Hepatocyte (in vitro differentiated cells): ENCODE results near the gene NUMB. TPM values are rescaled to one million over a fixed set of nuclear protein-coding genes. Genes with fewer than 3 reads are reported as not detected.

Experiments used
- DNase-seq: peaks from one replicate; pipeline ENCODE4 v3.0.0-alpha.2; 2016; ENCODE audit warnings: low spot score
- H2AFZ ChIP-seq: fragments of 200-600 bp; sonication (generic); 2 replicates; pipeline ENCODE4 v1.6.0; 2016; ENCODE audit warnings: antibody characterized with exemption, mild to moderate bottlenecking
- H3K27ac ChIP-seq: fragments of 200-600 bp; sonication (generic); 2 replicates; pipeline ENCODE4 v1.5.1; 2016; ENCODE audit warnings: mild to moderate bottlenecking
- H3K27me3 ChIP-seq: fragments of 200-600 bp; sonication (generic); 2 replicates; pipeline ENCODE4 v1.6.1; 2016
- H3K36me3 ChIP-seq: fragments of 200-600 bp; sonication (generic); replicated peaks from 2 replicates; pipeline ENCODE4 v1.5.1; 2016; ENCODE audit warnings: low read depth; ENCODE audit not compliant: insufficient read depth
- H3K4me1 ChIP-seq: fragments of 200-600 bp; sonication (generic); 2 replicates; pipeline ENCODE4 v1.5.1; 2016; ENCODE audit warnings: mild to moderate bottlenecking, moderate library complexity; ENCODE audit not compliant: insufficient read depth
- H3K4me2 ChIP-seq: fragments of 200-600 bp; sonication (generic); 2 replicates; pipeline ENCODE4 v1.6.0; 2016
- H3K4me3 ChIP-seq: fragments of 200-600 bp; sonication (generic); 2 replicates; pipeline ENCODE4 v1.5.1; 2016; ENCODE audit warnings: mild to moderate bottlenecking
- H3K79me2 ChIP-seq: fragments of 200-600 bp; sonication (generic); 2 replicates; pipeline ENCODE4 v1.6.0; 2017; ENCODE audit warnings: mild to moderate bottlenecking
- H3K9me2 ChIP-seq: fragments of 200-600 bp; sonication (generic); replicated peaks from 2 replicates; pipeline ENCODE4 v1.6.0; 2017; ENCODE audit warnings: mild to moderate bottlenecking; ENCODE audit not compliant: insufficient read depth
- H3K9me3 ChIP-seq: fragments of 200-600 bp; sonication (generic); 2 replicates; pipeline ENCODE4 v1.5.1; 2016; ENCODE audit warnings: low read depth, mild to moderate bottlenecking
- H4K20me1 ChIP-seq: fragments of 200-600 bp; sonication (generic); 2 replicates; pipeline ENCODE4 v1.6.0; 2016; ENCODE audit warnings: mild to moderate bottlenecking; ENCODE audit not compliant: insufficient read depth, poor library complexity, severe bottlenecking
- EZH2 ChIP-seq: fragments of 200-600 bp; sonication (generic); IDR thresholded peaks from 2 replicates; pipeline ENCODE4 v1.6.1; 2016; ENCODE audit warnings: antibody characterized with exemption, mild to moderate bottlenecking, borderline replicate concordance
- EZH2phosphoT487 ChIP-seq: fragments of 200-600 bp; sonication (generic); IDR thresholded peaks from one replicate; pipeline ENCODE4 v1.6.1; 2018; ENCODE audit warnings: antibody characterized with exemption, mild to moderate bottlenecking, low read depth, moderate library complexity; ENCODE audit not compliant: unreplicated experiment, severe bottlenecking
- WGBS: methylation state at CpG from one replicate; pipeline ENCODE4 v1.1.6; 2016; ENCODE audit warnings: low lambda C conversion rate; ENCODE audit errors: missing lambda C conversion rate; 5-methylcytosine and 5-hydroxymethylcytosine counted together
- polyA plus RNA-seq: library from polyadenylated mRNA; unstranded; fragments of >200 nt; fragmentation: Nextera tagmentation; extraction: Ambion mirVana; gene quantifications from 2 replicates; pipeline ENCODE4 v1.2.1, GENCODE V29; 2016
- total RNA-seq: library from RNA; depleted of rRNA; stranded (reverse); fragments of >200 nt; gene quantifications from 2 replicates; pipeline ENCODE4 v1.2.3, GENCODE V29; 2014
- TF ChIP-seq, protein P1 (sequence below): fragments of 200-600 bp; sonication (generic); IDR thresholded peaks from 2 replicates; pipeline ENCODE4 v1.5.1; 2016; ENCODE audit warnings: antibody characterized with exemption, mild to moderate bottlenecking; ENCODE audit not compliant: poor library complexity

The NUMB gene
- total and polyA plus RNA-seq, 2 experiments from 2014 or later = 35.3 to 45.8 TPM

- H3K79me2 ChIP-seq = peaks cover 2% of the 10 kb centered on the region
Measured at GRCh38 chr14:73463411-73463810, 5.1 kb upstream of the NUMB start.

DNA sequence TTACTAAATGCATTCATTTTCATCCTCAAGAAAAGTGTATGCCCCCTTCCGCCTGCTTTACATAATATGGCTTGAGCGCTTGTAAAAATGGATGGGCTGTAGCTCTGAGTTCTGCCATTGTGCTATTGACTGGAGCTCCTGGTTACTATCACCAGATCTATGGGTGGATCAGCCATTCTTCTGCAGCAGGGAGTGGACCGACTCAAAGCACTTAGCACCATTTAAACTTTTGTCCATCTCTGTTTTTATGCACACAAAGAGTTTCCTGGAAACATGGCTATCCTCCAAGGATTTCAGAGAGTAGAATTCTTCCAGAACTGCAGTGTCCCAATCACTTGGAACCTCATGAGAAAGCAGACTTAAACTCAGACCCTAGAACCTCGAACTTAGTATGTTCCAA is 4.5 kb upstream of the NUMB start:
- Histone ChIP-seq H3K4me3 (no peak overlapping the region), H3K36me3 (no peaks in the 10 kb centered on the region), H3K27me3 (no peaks in the 10 kb centered on the region), H3K79me2 (peaks cover 3% of the 10 kb centered on the region), H4K20me1 (no peaks in the 10 kb centered on the region), H3K9me2 (no peaks in the 10 kb centered on the region), H3K9me3 (no peaks in the 10 kb centered on the region), H3K27ac (peak overlapping the region; percentile 84), H3K4me2 (peak overlapping the region; percentile 73), H3K4me1 (peaks cover 29% of the 10 kb centered on the region), H2AFZ (no peak overlapping the region)
- TF ChIP-seq EZH2 (no peak), EZH2phosphoT487 (no peak)
- TF ChIP-seq, protein P1, sequence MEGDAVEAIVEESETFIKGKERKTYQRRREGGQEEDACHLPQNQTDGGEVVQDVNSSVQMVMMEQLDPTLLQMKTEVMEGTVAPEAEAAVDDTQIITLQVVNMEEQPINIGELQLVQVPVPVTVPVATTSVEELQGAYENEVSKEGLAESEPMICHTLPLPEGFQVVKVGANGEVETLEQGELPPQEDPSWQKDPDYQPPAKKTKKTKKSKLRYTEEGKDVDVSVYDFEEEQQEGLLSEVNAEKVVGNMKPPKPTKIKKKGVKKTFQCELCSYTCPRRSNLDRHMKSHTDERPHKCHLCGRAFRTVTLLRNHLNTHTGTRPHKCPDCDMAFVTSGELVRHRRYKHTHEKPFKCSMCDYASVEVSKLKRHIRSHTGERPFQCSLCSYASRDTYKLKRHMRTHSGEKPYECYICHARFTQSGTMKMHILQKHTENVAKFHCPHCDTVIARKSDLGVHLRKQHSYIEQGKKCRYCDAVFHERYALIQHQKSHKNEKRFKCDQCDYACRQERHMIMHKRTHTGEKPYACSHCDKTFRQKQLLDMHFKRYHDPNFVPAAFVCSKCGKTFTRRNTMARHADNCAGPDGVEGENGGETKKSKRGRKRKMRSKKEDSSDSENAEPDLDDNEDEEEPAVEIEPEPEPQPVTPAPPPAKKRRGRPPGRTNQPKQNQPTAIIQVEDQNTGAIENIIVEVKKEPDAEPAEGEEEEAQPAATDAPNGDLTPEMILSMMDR = no peak
- WGBS = 61% methylated on average over 4 of the region's 4 CpGs
- DNase-seq = no peak

More at GRCh38 chr14:73463411-73463810, 5.1 kb upstream of the NUMB start:
- peak; percentile 41 for DNase-seq
- H3K27me3 ChIP-seq = no peaks in the 10 kb centered on the region
- H3K27ac ChIP-seq = peak overlapping the region; percentile 84
- no peak overlapping the region for H2AFZ ChIP-seq
- no peaks in the 10 kb centered on the region for H3K36me3 ChIP-seq
- no peaks in the 10 kb centered on the region for H4K20me1 ChIP-seq
- H3K4me1 ChIP-seq = peaks cover 33% of the 10 kb centered on the region
- no peaks in the 10 kb centered on the region for H3K9me2 ChIP-seq
- WGBS = 86% methylated on average over 5 of the region's 5 CpGs
- no peak overlapping the region for H3K4me3 ChIP-seq
- TF ChIP-seq, protein P1 = no peak
- TF ChIP-seq EZH2phosphoT487 (no peak), EZH2 (no peak)
- H3K4me2 ChIP-seq = peak overlapping the region; percentile 73
- no peaks in the 10 kb centered on the region for H3K9me3 ChIP-seq

DNA sequence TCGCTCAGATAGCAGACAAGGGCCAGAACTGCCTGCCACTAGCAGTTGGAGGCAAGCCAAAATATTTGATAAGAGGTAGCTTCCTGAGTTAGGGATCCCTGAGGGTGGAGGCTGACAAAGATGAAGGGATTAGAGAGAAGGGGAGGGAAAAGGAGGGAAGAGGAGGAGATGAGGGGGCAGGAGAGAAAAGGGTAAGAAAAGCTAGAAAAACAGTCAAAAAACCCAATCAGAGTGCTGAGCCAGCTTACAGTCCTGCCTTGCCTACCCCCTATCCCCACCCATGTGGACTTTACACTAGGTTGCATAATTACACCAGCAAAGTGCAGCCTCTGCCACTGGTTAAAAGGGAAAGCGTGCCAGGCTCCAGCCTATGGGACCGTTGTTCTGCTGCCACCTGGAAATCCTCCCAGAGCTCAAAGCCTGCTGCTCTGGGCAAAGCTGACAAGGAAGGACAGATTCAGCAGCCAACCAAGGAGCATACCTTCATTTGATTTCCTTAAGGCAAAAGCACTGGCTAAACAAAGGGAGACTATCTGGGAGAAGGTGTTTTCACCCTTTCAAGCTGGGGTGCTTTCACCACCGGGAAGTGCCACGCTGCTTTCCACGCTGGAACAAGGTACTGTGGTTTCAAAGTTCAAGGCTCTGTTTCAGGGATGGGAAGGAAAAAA is 3.8 kb upstream of the NUMB start:
- no peaks in the 10 kb centered on the region for H4K20me1 ChIP-seq
- H3K4me2 ChIP-seq = peak overlapping the region; percentile 73
- no peaks in the 10 kb centered on the region for H3K36me3 ChIP-seq
- no peaks in the 10 kb centered on the region for H3K27me3 ChIP-seq
- H3K27ac ChIP-seq = peak overlapping the region; percentile 84
- peaks cover 10% of the 10 kb centered on the region for H3K79me2 ChIP-seq
- H3K4me1 ChIP-seq = peaks cover 29% of the 10 kb centered on the region
- WGBS = 32% methylated on average over 6 of the region's 6 CpGs
- H3K9me3 ChIP-seq = no peaks in the 10 kb centered on the region
- no peak overlapping the region for H3K4me3 ChIP-seq
- no peak for TF ChIP-seq EZH2
- TF ChIP-seq, protein P1 = no peak
- TF ChIP-seq EZH2phosphoT487 = no peak
- DNase-seq = peak; percentile 83
- no peaks in the 10 kb centered on the region for H3K9me2 ChIP-seq
- peak overlapping the region; percentile 20 for H2AFZ ChIP-seq
